ENCODE data around the gene AFG3L2. TPM values are rescaled to one million over a fixed set of nuclear protein-coding genes. Genes with fewer than 3 reads are reported as not detected.
A peak's percentile ranks its signal among the peaks of the same experiment; 100 is the strongest.

AFG3L2 gene
- total and polyA plus RNA-seq, 2 of the 13 experiments (the other 11 are each of a cell fraction or from before 2014, with no cell fraction given): 28.6 to 86.9 TPM

DNA sequence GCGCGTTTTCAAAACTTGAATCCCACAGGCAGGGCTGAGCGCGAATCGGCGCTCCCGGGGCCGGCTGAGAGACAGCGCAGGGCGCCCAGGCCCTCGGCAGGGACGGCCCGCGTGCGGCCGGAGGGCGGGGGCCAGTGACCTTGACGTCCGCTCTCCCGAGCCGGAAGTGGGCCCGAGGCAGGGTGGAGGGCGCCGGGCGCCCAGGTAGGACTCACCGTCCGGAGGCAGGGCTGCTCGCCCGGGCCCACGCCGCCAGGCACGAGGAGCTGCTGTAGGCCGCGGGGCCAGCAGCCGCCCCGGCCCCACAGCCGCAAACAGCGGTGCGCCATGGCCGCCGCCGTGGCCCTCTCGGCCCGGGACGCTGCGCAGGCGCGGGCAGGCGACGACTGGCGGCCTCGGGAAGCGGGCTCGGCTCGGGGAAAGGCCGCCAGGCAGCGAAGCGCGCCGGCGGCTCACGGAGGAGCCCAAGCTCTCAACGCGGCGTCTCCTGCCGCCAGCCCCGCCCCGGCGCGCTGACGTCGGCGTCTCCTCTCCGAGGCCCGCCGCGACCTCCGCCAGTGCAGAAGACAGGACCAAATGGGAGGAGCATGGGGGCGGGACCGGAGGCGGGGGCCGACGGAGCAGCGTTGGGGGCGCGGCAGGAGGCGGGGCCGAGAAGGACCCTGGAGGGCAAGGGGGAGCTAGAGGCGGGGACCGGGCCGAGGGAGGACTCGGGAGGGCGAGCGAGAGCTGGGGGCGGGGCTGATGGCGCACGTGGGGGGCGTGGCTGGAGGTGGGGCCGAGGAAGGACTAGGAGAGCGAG lies at the start of gene AFG3L2 (continued):
- TF ChIP-seq, protein P1, sequence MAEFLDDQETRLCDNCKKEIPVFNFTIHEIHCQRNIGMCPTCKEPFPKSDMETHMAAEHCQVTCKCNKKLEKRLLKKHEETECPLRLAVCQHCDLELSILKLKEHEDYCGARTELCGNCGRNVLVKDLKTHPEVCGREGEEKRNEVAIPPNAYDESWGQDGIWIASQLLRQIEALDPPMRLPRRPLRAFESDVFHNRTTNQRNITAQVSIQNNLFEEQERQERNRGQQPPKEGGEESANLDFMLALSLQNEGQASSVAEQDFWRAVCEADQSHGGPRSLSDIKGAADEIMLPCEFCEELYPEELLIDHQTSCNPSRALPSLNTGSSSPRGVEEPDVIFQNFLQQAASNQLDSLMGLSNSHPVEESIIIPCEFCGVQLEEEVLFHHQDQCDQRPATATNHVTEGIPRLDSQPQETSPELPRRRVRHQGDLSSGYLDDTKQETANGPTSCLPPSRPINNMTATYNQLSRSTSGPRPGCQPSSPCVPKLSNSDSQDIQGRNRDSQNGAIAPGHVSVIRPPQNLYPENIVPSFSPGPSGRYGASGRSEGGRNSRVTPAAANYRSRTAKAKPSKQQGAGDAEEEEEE (CRISPR knock-in tag; IDR thresholded peaks at IDR 0.05; ENCODE audit: borderline replicate concordance): no peak
- TF ChIP-seq ZNF251 (CRISPR knock-in tag; IDR thresholded peaks at IDR 0.05) (0 out of 2 replicates have a peak, but pooled peaks have one; percentile 70), ZNF616 (CRISPR knock-in tag; IDR thresholded peaks at IDR 0.05; ENCODE audit: low read depth) (peak; percentile 78), SALL1 (CRISPR knock-in tag; IDR thresholded peaks at IDR 0.05) (peak; percentile 66), ZNF674 (CRISPR knock-in tag; IDR thresholded peaks at IDR 0.05; ENCODE audit: low read depth) (no peak), SRSF4 (IDR thresholded peaks at IDR 0.05; ENCODE audit: low read depth, low read length, poor library complexity, severe bottlenecking) (no peak), ZFP41 (CRISPR knock-in tag; IDR thresholded peaks at IDR 0.05; ENCODE audit: borderline replicate concordance) (peak; percentile 59; the same call in 1 of the 2 replicates), KDM5B (CRISPR knock-in tag; IDR thresholded peaks at IDR 0.05; ENCODE audit: borderline replicate concordance) (peak; percentile 46; the same call in 1 of the 2 replicates), SAFB2 (CRISPR knock-in tag; IDR thresholded peaks at IDR 0.05; ENCODE audit: borderline replicate concordance, low read depth) (peak; percentile 81; the same call in 1 of the 2 replicates), NPAS2 (CRISPR knock-in tag; IDR thresholded peaks at IDR 0.05; ENCODE audit: borderline replicate concordance) (no peak), NFE2L1 (CRISPR knock-in tag; IDR thresholded peaks at IDR 0.05; ENCODE audit: borderline replicate concordance) (no peak), SIX4 (CRISPR knock-in tag; IDR thresholded peaks at IDR 0.05) (no peak), HOXA3 (CRISPR knock-in tag; IDR thresholded peaks at IDR 0.05) (peak; percentile 79; the same call in 1 of the 2 replicates), NCOA1 (CRISPR knock-in tag; IDR thresholded peaks at IDR 0.05) (no peak), KLF11 (CRISPR knock-in tag; IDR thresholded peaks at IDR 0.05) (no peak)
- TF ChIP-seq, protein P2, sequence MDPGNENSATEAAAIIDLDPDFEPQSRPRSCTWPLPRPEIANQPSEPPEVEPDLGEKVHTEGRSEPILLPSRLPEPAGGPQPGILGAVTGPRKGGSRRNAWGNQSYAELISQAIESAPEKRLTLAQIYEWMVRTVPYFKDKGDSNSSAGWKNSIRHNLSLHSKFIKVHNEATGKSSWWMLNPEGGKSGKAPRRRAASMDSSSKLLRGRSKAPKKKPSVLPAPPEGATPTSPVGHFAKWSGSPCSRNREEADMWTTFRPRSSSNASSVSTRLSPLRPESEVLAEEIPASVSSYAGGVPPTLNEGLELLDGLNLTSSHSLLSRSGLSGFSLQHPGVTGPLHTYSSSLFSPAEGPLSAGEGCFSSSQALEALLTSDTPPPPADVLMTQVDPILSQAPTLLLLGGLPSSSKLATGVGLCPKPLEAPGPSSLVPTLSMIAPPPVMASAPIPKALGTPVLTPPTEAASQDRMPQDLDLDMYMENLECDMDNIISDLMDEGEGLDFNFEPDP (CRISPR knock-in tag; conservative IDR thresholded peaks at IDR 0.05): 0 out of 2 replicates have a peak, but pooled peaks have one; percentile 77
- TF ChIP-seq, protein P3, sequence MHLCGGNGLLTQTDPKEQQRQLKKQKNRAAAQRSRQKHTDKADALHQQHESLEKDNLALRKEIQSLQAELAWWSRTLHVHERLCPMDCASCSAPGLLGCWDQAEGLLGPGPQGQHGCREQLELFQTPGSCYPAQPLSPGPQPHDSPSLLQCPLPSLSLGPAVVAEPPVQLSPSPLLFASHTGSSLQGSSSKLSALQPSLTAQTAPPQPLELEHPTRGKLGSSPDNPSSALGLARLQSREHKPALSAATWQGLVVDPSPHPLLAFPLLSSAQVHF (CRISPR knock-in tag; IDR thresholded peaks at IDR 0.05): peak; percentile 19; the same call in 1 of the 2 replicates
- TF ChIP-seq, protein P4, sequence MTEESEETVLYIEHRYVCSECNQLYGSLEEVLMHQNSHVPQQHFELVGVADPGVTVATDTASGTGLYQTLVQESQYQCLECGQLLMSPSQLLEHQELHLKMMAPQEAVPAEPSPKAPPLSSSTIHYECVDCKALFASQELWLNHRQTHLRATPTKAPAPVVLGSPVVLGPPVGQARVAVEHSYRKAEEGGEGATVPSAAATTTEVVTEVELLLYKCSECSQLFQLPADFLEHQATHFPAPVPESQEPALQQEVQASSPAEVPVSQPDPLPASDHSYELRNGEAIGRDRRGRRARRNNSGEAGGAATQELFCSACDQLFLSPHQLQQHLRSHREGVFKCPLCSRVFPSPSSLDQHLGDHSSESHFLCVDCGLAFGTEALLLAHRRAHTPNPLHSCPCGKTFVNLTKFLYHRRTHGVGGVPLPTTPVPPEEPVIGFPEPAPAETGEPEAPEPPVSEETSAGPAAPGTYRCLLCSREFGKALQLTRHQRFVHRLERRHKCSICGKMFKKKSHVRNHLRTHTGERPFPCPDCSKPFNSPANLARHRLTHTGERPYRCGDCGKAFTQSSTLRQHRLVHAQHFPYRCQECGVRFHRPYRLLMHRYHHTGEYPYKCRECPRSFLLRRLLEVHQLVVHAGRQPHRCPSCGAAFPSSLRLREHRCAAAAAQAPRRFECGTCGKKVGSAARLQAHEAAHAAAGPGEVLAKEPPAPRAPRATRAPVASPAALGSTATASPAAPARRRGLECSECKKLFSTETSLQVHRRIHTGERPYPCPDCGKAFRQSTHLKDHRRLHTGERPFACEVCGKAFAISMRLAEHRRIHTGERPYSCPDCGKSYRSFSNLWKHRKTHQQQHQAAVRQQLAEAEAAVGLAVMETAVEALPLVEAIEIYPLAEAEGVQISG (CRISPR knock-in tag; IDR thresholded peaks at IDR 0.05): no peak; the same call in 1 of the 2 replicates
- TF ChIP-seq, protein P5, sequence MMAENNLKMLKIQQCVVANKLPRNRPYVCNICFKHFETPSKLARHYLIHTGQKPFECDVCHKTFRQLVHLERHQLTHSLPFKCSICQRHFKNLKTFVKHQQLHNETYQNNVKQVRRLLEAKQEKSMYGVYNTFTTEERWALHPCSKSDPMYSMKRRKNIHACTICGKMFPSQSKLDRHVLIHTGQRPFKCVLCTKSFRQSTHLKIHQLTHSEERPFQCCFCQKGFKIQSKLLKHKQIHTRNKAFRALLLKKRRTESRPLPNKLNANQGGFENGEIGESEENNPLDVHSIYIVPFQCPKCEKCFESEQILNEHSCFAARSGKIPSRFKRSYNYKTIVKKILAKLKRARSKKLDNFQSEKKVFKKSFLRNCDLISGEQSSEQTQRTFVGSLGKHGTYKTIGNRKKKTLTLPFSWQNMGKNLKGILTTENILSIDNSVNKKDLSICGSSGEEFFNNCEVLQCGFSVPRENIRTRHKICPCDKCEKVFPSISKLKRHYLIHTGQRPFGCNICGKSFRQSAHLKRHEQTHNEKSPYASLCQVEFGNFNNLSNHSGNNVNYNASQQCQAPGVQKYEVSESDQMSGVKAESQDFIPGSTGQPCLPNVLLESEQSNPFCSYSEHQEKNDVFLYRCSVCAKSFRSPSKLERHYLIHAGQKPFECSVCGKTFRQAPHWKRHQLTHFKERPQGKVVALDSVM (CRISPR knock-in tag; IDR thresholded peaks at IDR 0.05): peak; percentile 65

Data from HepG2 (cell line).